Measurements from ENCODE around the gene ELAVL1. TPM values are rescaled to one million over a fixed set of nuclear protein-coding genes. Genes with fewer than 3 reads are reported as not detected.

Gene ELAVL1
- total and polyA plus RNA-seq, 2 of the 13 experiments (the other 11 are each of a cell fraction or from before 2014, with no cell fraction given), result 27.9 to 38.4 TPM

DNA sequence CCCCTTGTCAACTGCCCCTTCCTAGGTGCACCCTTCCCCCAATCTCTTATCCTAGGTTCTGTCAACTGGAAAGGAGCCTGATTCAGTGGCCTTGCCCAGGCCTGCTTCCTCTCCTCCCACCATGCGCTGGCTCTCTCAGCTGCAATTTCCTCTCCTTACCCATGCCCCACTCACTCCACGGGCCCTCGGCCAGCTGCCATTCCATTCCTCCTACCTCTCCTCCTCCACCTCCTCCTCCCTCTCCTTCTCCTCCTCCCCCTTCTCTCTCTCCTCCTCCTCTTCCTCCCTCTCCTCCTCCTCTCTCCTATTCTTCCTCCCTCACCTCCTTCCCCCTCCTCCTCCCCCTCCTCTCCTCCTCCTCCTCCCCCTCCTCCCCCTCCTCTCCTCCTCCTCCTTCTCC is 52.4 kb downstream of the ELAVL1 start:
- H3K27me3 ChIP-seq (ENCODE audit: control insufficient read depth in 1 of 2, insufficient read depth in 2 of 2, low read length in 2 of 2), result no peaks in the 10 kb centered on the region
- CTCF ChIA-PET (ENCODE audit: low intra/inter-chr PET ratio, low total read pairs), result no interaction called here
- ATAC-seq, result no peak

More for the DNA sequence above, 52.4 kb downstream of the ELAVL1 start:
- WGBS (ENCODE audit: low lambda C conversion rate), result 62% methylated on average over 3 of the region's 3 CpGs
- FAIRE-seq (no peak), DNase-seq (ENCODE audit: low spot score) (no peak)
- TF ChIP-seq FLYWCH1 (CRISPR knock-in tag; IDR thresholded peaks at IDR 0.05) (no peak), ZNF780A (CRISPR knock-in tag; IDR thresholded peaks at IDR 0.05) (no peak), ARID5B (CRISPR knock-in tag; IDR thresholded peaks at IDR 0.05) (no peak), HNRNPK (IDR thresholded peaks at IDR 0.05; ENCODE audit: low read depth, low read length, poor library complexity, severe bottlenecking) (peak; percentile 36), CHD2 (IDR thresholded peaks at IDR 0.05; ENCODE audit: low read depth, low read length) (no peak), GATAD1 (CRISPR knock-in tag; IDR thresholded peaks at IDR 0.05) (no peak), HMGA1 (CRISPR knock-in tag; conservative IDR thresholded peaks at IDR 0.05) (no peak), PCBP2 (optimal IDR thresholded peaks at IDR 0.05; ENCODE audit: low read depth, low read length, poor library complexity, severe bottlenecking) (peak; percentile 53)
- H3K27ac ChIP-seq (ENCODE audit: extremely low read length, insufficient read depth, low read length), result no peak overlapping the region
- H3K9ac ChIP-seq (ENCODE audit: insufficient read depth, low read depth, low read length), result no peak overlapping the region
- peaks cover 16% of the 10 kb centered on the region for H3K4me1 ChIP-seq (ENCODE audit: insufficient read depth, low read length)
- no peaks in the 10 kb centered on the region; a peak in 2 of 5 replicates for H3K36me3 ChIP-seq (replicated peaks in 1 of 2; ENCODE audit: control insufficient read depth in 1 of 2, insufficient read depth in 2 of 2, low read length in 2 of 2)
- POLR2A ChIA-PET, result no interaction called here
- BruUV-seq (replicated peaks), result no TSS peak
- H3K4me2 ChIP-seq (ENCODE audit: low read depth, low read length), result no peak overlapping the region
- intact Hi-C loops (cut with micrococcal nuclease; ENCODE audit: unreplicated experiment) (no loop called here), in situ Hi-C loops (cut with HindIII; ENCODE audit: extremely low pct_ligation_motif_present, low pct_unique_long_range_greater_than_20kb) (no loop called here)
- H2AFZ ChIP-seq (ENCODE audit: low read length), result no peak overlapping the region
- no peaks in the 10 kb centered on the region for H3K79me2 ChIP-seq (ENCODE audit: insufficient read depth, low read length)
- H3K9me3 ChIP-seq (ENCODE audit: low read length), result no peaks in the 10 kb centered on the region
- H3K4me3 ChIP-seq (replicated peaks in 1 of 3; ENCODE audit: insufficient read depth in 1 of 3, low read depth in 2 of 3, low read length in 3 of 3), result no peak overlapping the region
- no peaks in the 10 kb centered on the region for H4K20me1 ChIP-seq (ENCODE audit: insufficient read depth, low read length)
